ENCODE data around the gene EIF3I.

DNA sequence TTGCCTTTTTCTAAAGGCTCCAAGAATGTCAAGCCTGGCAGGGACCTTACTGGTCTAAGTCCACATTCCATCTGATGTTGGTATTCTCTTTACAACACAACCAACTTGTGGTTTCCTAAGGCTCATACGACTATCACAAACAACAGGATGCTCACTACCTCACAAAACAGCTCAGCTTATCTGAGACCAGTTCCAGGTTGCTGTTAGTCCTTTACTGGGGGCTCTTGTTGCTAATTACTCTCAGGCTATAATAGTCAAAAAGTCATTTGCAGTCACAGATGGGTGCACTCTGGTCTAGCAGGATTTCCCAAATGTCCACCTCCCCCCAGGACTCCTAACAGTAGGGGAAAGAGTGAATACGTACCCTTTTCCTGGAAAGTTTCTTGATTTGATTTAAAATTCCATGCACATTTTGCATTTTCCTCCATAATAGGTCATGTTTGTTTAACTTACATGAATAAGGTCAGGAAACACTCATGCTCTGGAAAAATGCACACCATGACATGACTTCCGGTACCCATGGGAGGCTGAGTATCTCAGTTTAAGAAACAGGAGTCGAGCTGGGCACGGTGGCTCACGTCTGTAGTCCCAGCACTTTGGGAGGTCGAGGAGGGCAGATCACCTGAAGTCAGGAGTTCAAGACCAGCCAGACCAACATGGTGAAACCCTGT is 44.8 kb downstream of the EIF3I start:
- TF ChIP-seq POLR2AphosphoS5 (IDR thresholded peaks at IDR 0.05; ENCODE audit: borderline replicate concordance, low read depth, low read length) (no peak), EZH2 (IDR thresholded peaks at IDR 0.05) (no peak)
